ENCODE data around the gene GFOD2.

The GFOD2 gene

GRCh38 chr16:67731753-67732095 lies 12.6 kb upstream of the GFOD2 start:
- no peak for DNase-seq (ENCODE audit: low spot score)

- DNase-seq (ENCODE audit: low spot score), result no peak
Observed at GRCh38 chr16:67731071-67731752, 12.1 kb upstream of the GFOD2 start.

- no peak for DNase-seq (ENCODE audit: low spot score)
Observed at GRCh38 chr16:67730326-67730725, 11.2 kb upstream of the GFOD2 start.

GRCh38 chr16:67729636-67730248 lies 10.6 kb upstream of the GFOD2 start:
- DNase-seq (ENCODE audit: low spot score), result no peak

GRCh38 chr16:67727521-67728485 lies 8.7 kb upstream of the GFOD2 start:
- no peak for DNase-seq (ENCODE audit: low spot score)

- no peak for DNase-seq (ENCODE audit: low spot score)
Observed at GRCh38 chr16:67726106-67727034, 7.3 kb upstream of the GFOD2 start.

GRCh38 chr16:67723911-67724305 lies 4.8 kb upstream of the GFOD2 start:
- no peak for DNase-seq (ENCODE audit: low spot score)

GRCh38 chr16:67723151-67723910 lies 4.2 kb upstream of the GFOD2 start:
- DNase-seq (ENCODE audit: low spot score), result no peak

- DNase-seq (ENCODE audit: low spot score), result no peak
Observed at GRCh38 chr16:67720236-67720635, 1.1 kb upstream of the GFOD2 start.

GRCh38 chr16:67719778-67720144 lies 645 bp upstream of the GFOD2 start:
- DNase-seq (ENCODE audit: low spot score), result peak; percentile 55

GRCh38 chr16:67718668-67719047 lies 458 bp downstream of the GFOD2 start:
- no peak for DNase-seq (ENCODE audit: low spot score)

GRCh38 chr16:67716097-67716496 lies 3.0 kb downstream of the GFOD2 start:
- DNase-seq (ENCODE audit: low spot score), result no peak

- no peak for DNase-seq (ENCODE audit: low spot score)
Observed at GRCh38 chr16:67714522-67714921, 4.6 kb downstream of the GFOD2 start.

- no peak for DNase-seq (ENCODE audit: low spot score)
Observed at GRCh38 chr16:67713647-67714273, 5.4 kb downstream of the GFOD2 start.

- DNase-seq (ENCODE audit: low spot score), result no peak
Observed at GRCh38 chr16:67710607-67711006, 8.5 kb downstream of the GFOD2 start.

GRCh38 chr16:67709050-67709449 lies 10.1 kb downstream of the GFOD2 start:
- no peak for DNase-seq (ENCODE audit: low spot score)

- no peak for DNase-seq (ENCODE audit: low spot score)
Observed at GRCh38 chr16:67708368-67708771, 10.7 kb downstream of the GFOD2 start.

- no peak for DNase-seq (ENCODE audit: low spot score)
Observed at GRCh38 chr16:67707790-67708189, 11.3 kb downstream of the GFOD2 start.

- no peak for DNase-seq (ENCODE audit: low spot score)
Observed at GRCh38 chr16:67707210-67707609, 11.9 kb downstream of the GFOD2 start.

GRCh38 chr16:67704110-67704509 lies 15.0 kb downstream of the GFOD2 start:
- DNase-seq (ENCODE audit: low spot score), result no peak

GRCh38 chr16:67703626-67704025 lies 15.5 kb downstream of the GFOD2 start:
- no peak for DNase-seq (ENCODE audit: low spot score)

Data from ecto neural progenitor cell (in vitro differentiated cells).